ENCODE results near the gene RABGAP1. TPM values are rescaled to one million over a fixed set of nuclear protein-coding genes. Genes with fewer than 3 reads are reported as not detected.
A peak's percentile ranks its signal among the peaks of the same experiment; 100 is the strongest.

The RABGAP1 gene
- polyA plus RNA-seq, 3 donors: 56.5 to 61.9 (median 60.3) TPM

- no peak for DNase-seq (ENCODE audit: low read depth in 3 of 3, low spot score in 2 of 3)
These were observed 888 bp downstream of the RABGAP1 start for GRCh38 chr9:122941582-122942234.

GRCh38 chr9:122944960-122945888, 4.4 kb downstream of the RABGAP1 start:
- DNase-seq (ENCODE audit: low read depth in 3 of 3, low spot score in 2 of 3): no peak

- no peak for DNase-seq (ENCODE audit: low read depth in 3 of 3, low spot score in 2 of 3)
These were observed 5.7 kb downstream of the RABGAP1 start for GRCh38 chr9:122946461-122947005.

- DNase-seq (ENCODE audit: low read depth in 3 of 3, low spot score in 2 of 3): no peak
These were observed 7.5 kb downstream of the RABGAP1 start for GRCh38 chr9:122948313-122948712.

GRCh38 chr9:122949696-122950095, 8.9 kb downstream of the RABGAP1 start:
- DNase-seq (ENCODE audit: low read depth in 3 of 3, low spot score in 2 of 3): no peak

GRCh38 chr9:122950263-122950662, 9.4 kb downstream of the RABGAP1 start:
- no peak for DNase-seq (ENCODE audit: low read depth in 3 of 3, low spot score in 2 of 3)

GRCh38 chr9:122951056-122951455, 10.2 kb downstream of the RABGAP1 start:
- no peak for DNase-seq (ENCODE audit: low read depth in 3 of 3, low spot score in 2 of 3)

- DNase-seq (ENCODE audit: low read depth in 3 of 3, low spot score in 2 of 3): no peak
These were observed 13.5 kb downstream of the RABGAP1 start for GRCh38 chr9:122954253-122954691.

- DNase-seq (ENCODE audit: low read depth in 3 of 3, low spot score in 2 of 3): no peak
These were observed 15.1 kb downstream of the RABGAP1 start for GRCh38 chr9:122955961-122956360.

GRCh38 chr9:122961139-122961538, 20.3 kb downstream of the RABGAP1 start:
- DNase-seq (ENCODE audit: low read depth in 3 of 3, low spot score in 2 of 3): no peak

GRCh38 chr9:122975196-122975595, 34.4 kb downstream of the RABGAP1 start:
- DNase-seq (ENCODE audit: low read depth in 3 of 3, low spot score in 2 of 3): no peak

- no peak for DNase-seq (ENCODE audit: low read depth in 3 of 3, low spot score in 2 of 3)
These were observed 37.8 kb downstream of the RABGAP1 start for GRCh38 chr9:122978601-122979000.

GRCh38 chr9:122986010-122986409, 45.2 kb downstream of the RABGAP1 start:
- DNase-seq (ENCODE audit: low read depth in 3 of 3, low spot score in 2 of 3): no peak

GRCh38 chr9:122988141-122988540, 47.3 kb downstream of the RABGAP1 start:
- no peak for DNase-seq (ENCODE audit: low read depth in 3 of 3, low spot score in 2 of 3)

- DNase-seq (ENCODE audit: low read depth in 3 of 3, low spot score in 2 of 3): no peak
These were observed 48.3 kb downstream of the RABGAP1 start for GRCh38 chr9:122988920-122989621.

GRCh38 chr9:122991370-122991830, 50.6 kb downstream of the RABGAP1 start:
- DNase-seq (ENCODE audit: low read depth in 3 of 3, low spot score in 2 of 3): no peak

GRCh38 chr9:122996586-122996985, 55.8 kb downstream of the RABGAP1 start:
- no peak for DNase-seq (ENCODE audit: low read depth in 3 of 3, low spot score in 2 of 3)

- DNase-seq (ENCODE audit: low read depth in 3 of 3, low spot score in 2 of 3): no peak
These were observed 57.6 kb downstream of the RABGAP1 start for GRCh38 chr9:122998448-122998847.

- no peak for DNase-seq (ENCODE audit: low read depth in 3 of 3, low spot score in 2 of 3)
These were observed 59.7 kb downstream of the RABGAP1 start for GRCh38 chr9:123000371-123001068.

GRCh38 chr9:123002754-123003153, 61.9 kb downstream of the RABGAP1 start:
- peak in 2 of 3 donors; percentile 2 to 8 for DNase-seq (ENCODE audit: low read depth in 3 of 3, low spot score in 2 of 3)
